ENCODE measurements around the gene PHF21A. TPM values are rescaled to one million over a fixed set of nuclear protein-coding genes. Genes with fewer than 3 reads are reported as not detected.

PHF21A gene
- total and polyA plus RNA-seq, 2 of the 13 experiments (the other 11 are each of a cell fraction or from before 2014, with no cell fraction given): 4.1 to 34.6 TPM

DNA sequence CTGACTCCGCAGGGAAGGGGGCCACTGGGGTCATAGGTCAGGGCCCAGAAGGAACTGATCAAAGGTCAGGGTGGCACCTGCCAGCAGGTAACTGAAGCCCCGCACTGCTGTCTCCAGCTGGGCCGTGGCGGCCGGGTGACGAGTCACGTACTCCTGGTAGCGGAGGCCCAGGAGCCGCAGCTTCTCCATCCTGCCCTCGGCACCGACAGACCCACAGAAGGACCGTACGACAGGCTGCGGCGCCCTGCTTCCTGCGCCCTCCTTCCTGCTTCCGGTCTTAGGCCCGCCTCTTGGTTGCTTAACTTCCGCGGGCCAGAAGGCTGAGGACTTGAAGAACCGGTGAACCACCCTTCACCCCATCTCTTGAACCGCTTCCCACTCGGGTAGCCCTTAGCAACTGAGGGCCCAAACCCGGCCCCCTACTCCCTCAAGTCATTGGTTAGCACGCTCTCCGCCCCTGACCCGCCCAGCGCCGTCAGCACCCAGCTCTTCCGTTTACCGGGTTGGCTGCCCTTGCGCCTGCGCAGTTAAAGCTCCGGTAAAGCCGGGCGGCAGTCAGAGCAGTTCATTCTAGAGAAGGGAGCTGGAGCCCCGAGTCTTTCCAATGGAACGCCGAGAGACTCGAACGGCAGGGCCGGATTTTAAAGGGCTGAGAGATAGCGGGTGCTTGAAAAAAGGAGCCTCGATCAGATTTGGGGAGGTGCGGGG lies 203.5 kb downstream of the PHF21A start, which contains the start of gene PEX16 (continued):
- TF ChIP-seq CREM (IDR thresholded peaks at IDR 0.05) (peak; percentile 49; the same call in 1 of the 2 replicates), CREM (CRISPR knock-in tag; IDR thresholded peaks at IDR 0.05) (no peak), PAF1 (CRISPR knock-in tag; IDR thresholded peaks at IDR 0.05) (no peak), PLRG1 (conservative IDR thresholded peaks at IDR 0.05) (no peak), ZKSCAN1 (IDR thresholded peaks at IDR 0.05; ENCODE audit: low read length) (no peak), ZNF331 (CRISPR knock-in tag; IDR thresholded peaks at IDR 0.05) (0 out of 2 replicates have a peak, but pooled peaks have one; percentile 34), MBD4 (IDR thresholded peaks at IDR 0.05; ENCODE audit: borderline replicate concordance, low read length) (no peak), ZNF552 (CRISPR knock-in tag; IDR thresholded peaks at IDR 0.05; ENCODE audit: borderline replicate concordance) (no peak), ZNF788 (CRISPR knock-in tag; IDR thresholded peaks at IDR 0.05; ENCODE audit: borderline replicate concordance) (peak; percentile 82; the same call in 1 of the 2 replicates), SUZ12 (IDR thresholded peaks at IDR 0.05; ENCODE audit: low read depth, low read length) (no peak), ZBTB1 (CRISPR knock-in tag; IDR thresholded peaks at IDR 0.05; ENCODE audit: borderline replicate concordance) (no peak), DPF2 (CRISPR knock-in tag; IDR thresholded peaks at IDR 0.05; ENCODE audit: borderline replicate concordance, low read depth) (no peak), ZNF720 (CRISPR knock-in tag; IDR thresholded peaks at IDR 0.05) (no peak), ZNF468 (CRISPR knock-in tag; IDR thresholded peaks at IDR 0.05) (no peak), ZBTB7B (CRISPR knock-in tag; IDR thresholded peaks at IDR 0.05) (no peak; the same call in 1 of the 2 replicates), PHF20 (CRISPR knock-in tag; IDR thresholded peaks at IDR 0.05) (peak; percentile 93), SMARCC2 (IDR thresholded peaks at IDR 0.05) (no peak), NFE2L2 (IDR thresholded peaks at IDR 0.05; ENCODE audit: low read length) (no peak), POLR2AphosphoS5 (IDR thresholded peaks at IDR 0.05; ENCODE audit: low read depth, low read length) (peak; percentile 66; the same call in 1 of the 2 replicates), ZNF282 (IDR thresholded peaks at IDR 0.05; ENCODE audit: partially characterized antibody) (no peak)
- TF ChIP-seq, protein P1, sequence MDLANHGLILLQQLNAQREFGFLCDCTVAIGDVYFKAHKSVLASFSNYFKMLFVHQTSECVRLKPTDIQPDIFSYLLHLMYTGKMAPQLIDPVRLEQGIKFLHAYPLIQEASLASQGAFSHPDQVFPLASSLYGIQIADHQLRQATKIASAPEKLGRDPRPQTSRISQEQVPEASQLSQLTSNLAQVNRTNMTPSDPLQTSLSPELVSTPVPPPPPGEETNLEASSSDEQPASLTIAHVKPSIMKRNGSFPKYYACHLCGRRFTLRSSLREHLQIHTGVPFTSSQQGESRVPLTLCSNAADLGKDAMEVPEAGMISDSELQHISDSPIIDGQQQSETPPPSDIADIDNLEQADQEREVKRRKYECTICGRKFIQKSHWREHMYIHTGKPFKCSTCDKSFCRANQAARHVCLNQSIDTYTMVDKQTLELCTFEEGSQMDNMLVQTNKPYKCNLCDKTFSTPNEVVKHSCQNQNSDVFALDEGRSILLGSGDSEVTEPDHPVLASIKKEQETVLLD (CRISPR knock-in tag; IDR thresholded peaks at IDR 0.05; ENCODE audit: low read depth): peak; percentile 86
- TF ChIP-seq, protein P2, sequence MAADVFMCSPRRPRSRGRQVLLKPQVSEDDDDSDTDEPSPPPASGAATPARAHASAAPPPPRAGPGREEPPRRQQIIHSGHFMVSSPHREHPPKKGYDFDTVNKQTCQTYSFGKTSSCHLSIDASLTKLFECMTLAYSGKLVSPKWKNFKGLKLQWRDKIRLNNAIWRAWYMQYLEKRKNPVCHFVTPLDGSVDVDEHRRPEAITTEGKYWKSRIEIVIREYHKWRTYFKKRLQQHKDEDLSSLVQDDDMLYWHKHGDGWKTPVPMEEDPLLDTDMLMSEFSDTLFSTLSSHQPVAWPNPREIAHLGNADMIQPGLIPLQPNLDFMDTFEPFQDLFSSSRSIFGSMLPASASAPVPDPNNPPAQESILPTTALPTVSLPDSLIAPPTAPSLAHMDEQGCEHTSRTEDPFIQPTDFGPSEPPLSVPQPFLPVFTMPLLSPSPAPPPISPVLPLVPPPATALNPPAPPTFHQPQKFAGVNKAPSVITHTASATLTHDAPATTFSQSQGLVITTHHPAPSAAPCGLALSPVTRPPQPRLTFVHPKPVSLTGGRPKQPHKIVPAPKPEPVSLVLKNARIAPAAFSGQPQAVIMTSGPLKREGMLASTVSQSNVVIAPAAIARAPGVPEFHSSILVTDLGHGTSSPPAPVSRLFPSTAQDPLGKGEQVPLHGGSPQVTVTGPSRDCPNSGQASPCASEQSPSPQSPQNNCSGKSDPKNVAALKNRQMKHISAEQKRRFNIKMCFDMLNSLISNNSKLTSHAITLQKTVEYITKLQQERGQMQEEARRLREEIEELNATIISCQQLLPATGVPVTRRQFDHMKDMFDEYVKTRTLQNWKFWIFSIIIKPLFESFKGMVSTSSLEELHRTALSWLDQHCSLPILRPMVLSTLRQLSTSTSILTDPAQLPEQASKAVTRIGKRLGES (CRISPR knock-in tag; IDR thresholded peaks at IDR 0.05; ENCODE audit: borderline replicate concordance): no peak
- TF ChIP-seq, protein P3, sequence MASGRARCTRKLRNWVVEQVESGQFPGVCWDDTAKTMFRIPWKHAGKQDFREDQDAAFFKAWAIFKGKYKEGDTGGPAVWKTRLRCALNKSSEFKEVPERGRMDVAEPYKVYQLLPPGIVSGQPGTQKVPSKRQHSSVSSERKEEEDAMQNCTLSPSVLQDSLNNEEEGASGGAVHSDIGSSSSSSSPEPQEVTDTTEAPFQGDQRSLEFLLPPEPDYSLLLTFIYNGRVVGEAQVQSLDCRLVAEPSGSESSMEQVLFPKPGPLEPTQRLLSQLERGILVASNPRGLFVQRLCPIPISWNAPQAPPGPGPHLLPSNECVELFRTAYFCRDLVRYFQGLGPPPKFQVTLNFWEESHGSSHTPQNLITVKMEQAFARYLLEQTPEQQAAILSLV (CRISPR knock-in tag; IDR thresholded peaks at IDR 0.05; ENCODE audit: borderline replicate concordance): no peak
- TF ChIP-seq, protein P4, sequence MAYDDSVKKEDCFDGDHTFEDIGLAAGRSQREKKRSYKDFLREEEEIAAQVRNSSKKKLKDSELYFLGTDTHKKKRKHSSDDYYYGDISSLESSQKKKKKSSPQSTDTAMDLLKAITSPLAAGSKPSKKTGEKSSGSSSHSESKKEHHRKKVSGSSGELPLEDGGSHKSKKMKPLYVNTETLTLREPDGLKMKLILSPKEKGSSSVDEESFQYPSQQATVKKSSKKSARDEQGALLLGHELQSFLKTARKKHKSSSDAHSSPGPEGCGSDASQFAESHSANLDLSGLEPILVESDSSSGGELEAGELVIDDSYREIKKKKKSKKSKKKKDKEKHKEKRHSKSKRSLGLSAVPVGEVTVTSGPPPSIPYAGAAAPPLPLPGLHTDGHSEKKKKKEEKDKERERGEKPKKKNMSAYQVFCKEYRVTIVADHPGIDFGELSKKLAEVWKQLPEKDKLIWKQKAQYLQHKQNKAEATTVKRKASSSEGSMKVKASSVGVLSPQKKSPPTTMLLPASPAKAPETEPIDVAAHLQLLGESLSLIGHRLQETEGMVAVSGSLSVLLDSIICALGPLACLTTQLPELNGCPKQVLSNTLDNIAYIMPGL (CRISPR knock-in tag; IDR thresholded peaks at IDR 0.05; ENCODE audit: borderline replicate concordance in 1 of 2, low read depth in 1 of 2): peak in 1 of 2 experiments; percentile 49; a peak in 1 of 4 replicates
